ENCODE data around the gene ISY1.
"Not testable (repeated sequence)": the region's sequence is repeated elsewhere in the genome, so short reads cannot be mapped to it uniquely, and the experiment has no call there.

ISY1 gene

GRCh38 chr3:129160891-129161859 is at the start of gene ISY1:
TSS of gene ISY1 (minus strand) at chr3:129161063. CDS start at chr3:129160975, 88 bp downstream.
- DNase-seq (ENCODE audit: low read depth, low spot score): peak; percentile 88

GRCh38 chr3:129207479-129207878 is 46.6 kb upstream of the ISY1 start:
- no peak for DNase-seq (ENCODE audit: low read depth, low spot score)

GRCh38 chr3:129205109-129205832 is 44.4 kb upstream of the ISY1 start:
- no peak for DNase-seq (ENCODE audit: low read depth, low spot score)

- DNase-seq (ENCODE audit: low read depth, low spot score): no peak
Measured at GRCh38 chr3:129204473-129204872, 43.6 kb upstream of the ISY1 start.

- no peak for DNase-seq (ENCODE audit: low read depth, low spot score)
Measured at GRCh38 chr3:129199366-129199765, 38.5 kb upstream of the ISY1 start.

- no peak for DNase-seq (ENCODE audit: low read depth, low spot score)
Measured at GRCh38 chr3:129197321-129197720, 36.5 kb upstream of the ISY1 start.

GRCh38 chr3:129196601-129197000 is 35.7 kb upstream of the ISY1 start:
- DNase-seq (ENCODE audit: low read depth, low spot score): no peak

GRCh38 chr3:129195731-129196256 is 34.9 kb upstream of the ISY1 start:
- no peak for DNase-seq (ENCODE audit: low read depth, low spot score)

- not testable (repeated sequence) for DNase-seq (ENCODE audit: low read depth, low spot score)
Measured at GRCh38 chr3:129189793-129190192, 28.9 kb upstream of the ISY1 start.

GRCh38 chr3:129187857-129188256 is 27.0 kb upstream of the ISY1 start:
- no peak for DNase-seq (ENCODE audit: low read depth, low spot score)

GRCh38 chr3:129185783-129186182 is 24.9 kb upstream of the ISY1 start:
- DNase-seq (ENCODE audit: low read depth, low spot score): no peak

GRCh38 chr3:129184784-129185542 is 24.1 kb upstream of the ISY1 start:
- DNase-seq (ENCODE audit: low read depth, low spot score): not testable (repeated sequence)

GRCh38 chr3:129184396-129184657 is 23.5 kb upstream of the ISY1 start:
- no peak for DNase-seq (ENCODE audit: low read depth, low spot score)

GRCh38 chr3:129183569-129184395 is 22.9 kb upstream of the ISY1 start, which contains the start of gene CNBP:
TSS of gene CNBP (minus strand) at chr3:129183896. CDS start at chr3:129171757, 12,139 bp downstream.
- peak; percentile 38 for DNase-seq (ENCODE audit: low read depth, low spot score)

- DNase-seq (ENCODE audit: low read depth, low spot score): no peak
Measured at GRCh38 chr3:129182390-129183185, 21.7 kb upstream of the ISY1 start.

- no peak for DNase-seq (ENCODE audit: low read depth, low spot score)
Measured at GRCh38 chr3:129181819-129182218, 21.0 kb upstream of the ISY1 start.

- no peak for DNase-seq (ENCODE audit: low read depth, low spot score)
Measured at GRCh38 chr3:129180461-129180860, 19.6 kb upstream of the ISY1 start.

- no peak for DNase-seq (ENCODE audit: low read depth, low spot score)
Measured at GRCh38 chr3:129176051-129176450, 15.2 kb upstream of the ISY1 start.

- DNase-seq (ENCODE audit: low read depth, low spot score): no peak
Measured at GRCh38 chr3:129173725-129174124, 12.9 kb upstream of the ISY1 start.

- no peak for DNase-seq (ENCODE audit: low read depth, low spot score)
Measured at GRCh38 chr3:129173206-129173605, 12.3 kb upstream of the ISY1 start.
